Epithelial cell of prostate (primary cell): ENCODE measurements around the gene AP1G2.

ENCODE experiments used
- DNase-seq: peaks from one replicate; pipeline ENCODE4 v3.0.0-alpha.2; 2011; ENCODE audit warnings: low read depth, low spot score
- H3K27ac ChIP-seq: fragments of 450-650 bp; 2 replicates; pipeline ENCODE4 v1.5.1; 2017; ENCODE audit warnings: mild to moderate bottlenecking

The AP1G2 gene

GRCh38 chr14:23572524-23572828 lies 4.9 kb upstream of the AP1G2 start:
- no peak for DNase-seq
- no peak overlapping the region for H3K27ac ChIP-seq

- no peak overlapping the region for H3K27ac ChIP-seq
- DNase-seq = no peak
Measured at GRCh38 chr14:23571701-23572523, 4.3 kb upstream of the AP1G2 start.

DNA sequence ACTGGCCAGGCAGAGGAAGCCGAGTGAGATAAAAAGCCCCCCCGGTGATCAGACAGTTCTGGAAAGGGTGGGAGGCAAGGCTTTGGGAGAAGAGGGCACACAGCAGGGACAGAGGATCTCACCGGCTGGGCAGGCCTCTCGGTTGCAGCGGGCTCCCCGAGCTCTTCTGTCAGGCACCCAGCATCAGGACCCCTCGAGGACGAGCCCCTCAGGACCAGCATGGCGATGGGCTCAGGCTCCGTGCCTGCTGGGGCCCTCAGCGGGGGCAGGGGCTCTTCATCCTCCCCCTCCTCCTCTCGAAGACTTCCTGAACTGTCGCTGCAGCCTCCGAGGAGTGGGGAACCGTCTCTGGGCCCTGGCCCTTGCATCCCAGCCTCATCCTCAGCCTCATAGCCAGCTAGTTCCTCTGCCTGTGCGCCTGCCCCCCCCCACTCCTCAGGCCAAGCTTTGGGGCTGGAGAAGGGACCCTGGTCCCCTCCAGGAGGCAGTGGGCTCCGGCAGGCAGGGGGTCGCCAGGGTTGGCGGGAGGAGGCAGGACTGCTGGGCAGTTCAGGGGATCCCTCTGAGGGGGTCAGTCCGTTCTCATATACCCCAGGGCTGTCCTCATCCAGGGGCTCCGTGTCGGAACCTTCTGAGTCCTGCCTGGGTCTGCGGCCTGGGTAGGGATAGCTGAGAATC lies 3.4 kb upstream of the AP1G2 start:
- no peak overlapping the region for H3K27ac ChIP-seq
- no peak for DNase-seq

DNA sequence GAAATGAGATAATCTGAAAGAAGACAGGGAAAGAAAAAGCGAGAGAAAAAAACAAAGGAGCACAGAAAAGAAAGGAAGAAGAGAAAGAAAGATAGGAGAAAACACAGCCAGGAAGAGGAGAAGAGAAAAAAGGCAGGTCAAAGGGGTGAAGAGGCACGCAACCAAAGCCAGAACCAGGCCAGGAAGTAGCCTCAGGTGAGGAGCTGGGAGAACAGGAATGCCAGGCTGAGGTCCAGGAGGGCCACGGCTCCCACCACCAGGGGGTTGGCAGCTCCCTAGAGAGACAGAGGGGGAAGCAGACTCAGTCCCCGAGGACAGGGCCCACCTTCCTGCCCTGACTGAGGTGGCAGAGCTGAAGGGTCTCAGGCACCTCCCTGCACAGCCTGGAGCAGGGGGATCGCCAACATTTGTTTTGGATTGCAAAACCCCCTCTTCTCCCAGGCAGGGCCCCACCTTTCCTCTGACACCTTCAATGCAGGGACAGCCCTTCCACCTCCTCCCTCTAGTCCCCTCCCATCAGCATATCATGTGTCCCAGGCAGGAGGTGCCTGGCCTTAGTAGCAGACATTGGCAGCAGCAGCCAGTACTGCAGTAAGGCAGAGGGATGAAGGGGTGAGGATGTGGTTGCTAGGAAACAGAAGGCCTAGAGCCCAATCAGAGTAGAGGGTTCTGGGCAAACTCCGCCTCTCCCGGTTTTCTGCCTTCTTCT lies 2.0 kb upstream of the AP1G2 start:
- no peak overlapping the region for H3K27ac ChIP-seq
- peak; percentile 14 for DNase-seq

DNA sequence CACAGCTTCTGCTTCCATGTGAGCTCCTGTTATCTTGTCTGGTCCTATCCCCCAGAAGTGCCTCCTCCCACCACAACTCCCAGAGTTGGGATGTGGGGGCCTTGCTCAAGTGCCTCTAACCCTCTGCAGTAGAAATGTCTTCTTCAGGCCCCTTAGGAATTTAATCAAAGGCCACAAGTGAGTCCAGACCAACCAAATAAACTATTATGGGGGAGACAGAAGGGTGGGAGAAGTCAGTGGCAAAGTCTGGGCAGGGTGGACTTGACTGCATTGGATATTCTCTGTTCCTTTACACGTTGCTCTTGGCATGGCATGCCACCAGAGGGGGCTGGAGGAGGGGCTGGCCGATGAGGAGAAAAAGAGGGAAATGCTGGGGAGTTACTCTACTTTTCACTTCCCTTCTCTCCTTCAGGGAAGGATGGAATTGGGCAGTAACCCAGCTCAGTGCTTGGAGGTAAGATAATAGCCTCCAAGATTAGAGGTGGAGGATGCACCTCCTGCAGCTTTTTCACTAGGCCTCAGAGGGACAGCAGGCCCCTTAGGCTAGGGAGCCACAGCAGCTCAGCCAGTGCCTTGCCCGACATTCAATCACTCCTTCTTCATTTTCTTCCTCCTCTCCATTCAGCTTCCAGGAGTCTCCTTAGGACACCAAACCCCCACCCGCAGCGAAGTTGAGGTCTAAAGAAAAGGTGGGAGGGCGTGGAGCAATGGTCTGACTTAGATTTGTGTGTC lies 1.2 kb upstream of the AP1G2 start:
- no peak overlapping the region for H3K27ac ChIP-seq
- no peak for DNase-seq

- peak overlapping the region; percentile 69 for H3K27ac ChIP-seq
- no peak for DNase-seq
Measured at GRCh38 chr14:23568021-23568599, 519 bp upstream of the AP1G2 start.

- no peak for DNase-seq
- H3K27ac ChIP-seq = peak overlapping the region; percentile 69
Measured at GRCh38 chr14:23566778-23567185, 809 bp downstream of the AP1G2 start.

DNA sequence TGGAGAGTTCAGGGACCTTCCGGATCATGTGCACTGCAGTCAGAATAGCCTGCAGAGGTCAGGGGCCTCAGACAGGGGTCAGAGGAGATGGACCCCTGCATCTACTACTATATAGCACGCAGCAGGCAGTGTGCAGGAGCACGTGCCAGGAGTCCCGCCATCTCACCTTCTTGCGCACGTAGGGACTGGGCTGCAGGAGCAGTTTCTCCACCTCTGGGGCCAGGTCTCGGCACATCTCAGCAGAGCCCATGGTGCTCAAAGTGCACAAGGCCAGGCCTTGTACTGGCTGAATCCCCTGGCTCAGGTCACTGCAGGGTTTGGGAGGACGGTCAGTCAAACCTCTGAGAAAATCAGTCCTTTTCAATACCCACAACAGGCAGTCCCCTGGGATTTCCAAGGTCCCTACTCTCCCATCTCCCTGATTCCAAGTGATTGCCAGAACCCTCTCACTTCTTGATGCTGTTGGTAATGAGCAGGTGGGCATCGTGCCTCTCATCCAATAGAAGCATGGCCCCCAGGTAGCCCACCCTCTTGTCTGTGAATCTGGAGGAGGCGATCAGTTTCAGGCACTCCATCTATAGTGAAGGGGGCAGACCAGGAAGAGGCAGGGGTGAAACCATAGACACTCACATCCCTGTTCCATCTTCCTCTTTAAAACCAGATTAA lies 1.3 kb downstream of the AP1G2 start:
- H3K27ac ChIP-seq = no peak overlapping the region
- DNase-seq = no peak

DNA sequence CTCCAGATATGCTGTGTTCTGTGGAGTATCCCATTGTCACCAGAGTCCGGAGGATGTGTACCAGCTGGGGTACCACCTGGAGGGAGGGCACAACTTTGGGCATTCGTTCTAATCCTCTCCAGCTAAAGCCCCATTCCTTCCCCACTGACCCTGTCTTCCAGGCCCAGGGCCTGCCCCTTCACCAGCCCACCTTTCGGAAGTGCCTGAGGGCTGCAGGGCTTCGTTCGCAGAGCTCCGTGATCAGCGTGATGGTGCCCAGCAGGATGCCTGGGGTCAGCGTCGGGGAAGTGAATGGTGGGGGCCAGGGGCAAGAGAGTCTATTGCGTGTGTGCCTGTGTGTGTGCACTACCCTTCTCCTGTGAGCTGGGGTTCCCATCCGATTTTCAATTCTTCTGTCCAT lies 2.0 kb downstream of the AP1G2 start:
- DNase-seq = no peak
- H3K27ac ChIP-seq = no peak overlapping the region

DNA sequence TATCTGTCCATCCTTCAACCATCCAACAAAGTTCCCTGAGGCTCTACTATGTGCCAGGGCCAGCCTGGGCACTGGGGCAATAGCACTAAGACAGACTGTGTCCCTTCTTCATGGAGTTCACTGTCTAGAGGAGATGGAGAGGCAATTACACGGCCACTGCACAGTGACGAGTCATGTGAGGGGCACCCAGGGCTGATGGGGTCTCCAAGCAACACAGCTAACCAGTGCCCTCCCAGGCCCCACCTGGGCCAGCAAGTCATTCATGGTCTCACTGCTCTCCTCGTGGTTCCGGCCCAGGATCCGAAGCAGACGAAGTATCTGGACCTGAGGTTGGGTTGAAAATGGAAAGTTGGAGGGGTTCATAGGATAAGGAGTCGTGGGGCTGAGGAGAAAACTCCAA lies 2.7 kb downstream of the AP1G2 start:
- DNase-seq = no peak
- H3K27ac ChIP-seq = no peak overlapping the region

GRCh38 chr14:23564181-23564812 lies 3.3 kb downstream of the AP1G2 start:
- no peak overlapping the region for H3K27ac ChIP-seq
- no peak for DNase-seq

GRCh38 chr14:23563473-23564180 lies 4.0 kb downstream of the AP1G2 start:
- DNase-seq = no peak
- no peak overlapping the region for H3K27ac ChIP-seq

DNA sequence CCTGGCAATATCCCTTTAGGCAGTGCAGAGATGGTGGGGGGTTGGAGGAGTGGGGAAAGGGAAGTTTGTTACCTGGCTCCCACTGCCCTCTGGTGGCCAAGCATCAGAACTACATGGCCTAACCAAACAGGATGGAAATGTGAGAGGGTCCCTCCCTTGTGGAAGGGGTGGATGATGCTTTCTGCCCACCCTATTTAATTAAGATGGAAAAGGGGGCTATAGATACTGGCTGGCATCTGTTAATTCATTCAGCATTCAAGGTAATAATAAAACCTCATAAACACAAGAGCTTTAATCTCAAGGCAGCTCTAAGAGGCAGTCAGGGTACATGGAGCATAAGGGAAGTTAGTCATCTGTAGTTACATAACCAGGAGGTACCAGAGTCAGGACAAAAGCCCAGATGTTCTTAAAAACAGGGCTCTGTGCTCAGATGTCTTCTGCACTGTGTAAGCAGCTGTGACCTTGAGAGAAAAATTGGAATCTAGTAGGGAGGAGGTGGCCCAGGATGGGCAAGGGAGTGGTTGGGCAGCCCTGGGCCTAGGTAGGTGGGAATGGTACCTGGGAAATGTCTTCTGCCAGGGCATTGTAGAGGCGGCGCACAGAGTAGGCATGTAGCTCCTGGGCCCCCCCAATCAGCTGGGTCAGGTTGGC lies 4.6 kb downstream of the AP1G2 start:
- no peak for DNase-seq
- no peak overlapping the region for H3K27ac ChIP-seq

- no peak overlapping the region for H3K27ac ChIP-seq
- no peak for DNase-seq
Measured at GRCh38 chr14:23561873-23562821, 5.4 kb downstream of the AP1G2 start.

DNA sequence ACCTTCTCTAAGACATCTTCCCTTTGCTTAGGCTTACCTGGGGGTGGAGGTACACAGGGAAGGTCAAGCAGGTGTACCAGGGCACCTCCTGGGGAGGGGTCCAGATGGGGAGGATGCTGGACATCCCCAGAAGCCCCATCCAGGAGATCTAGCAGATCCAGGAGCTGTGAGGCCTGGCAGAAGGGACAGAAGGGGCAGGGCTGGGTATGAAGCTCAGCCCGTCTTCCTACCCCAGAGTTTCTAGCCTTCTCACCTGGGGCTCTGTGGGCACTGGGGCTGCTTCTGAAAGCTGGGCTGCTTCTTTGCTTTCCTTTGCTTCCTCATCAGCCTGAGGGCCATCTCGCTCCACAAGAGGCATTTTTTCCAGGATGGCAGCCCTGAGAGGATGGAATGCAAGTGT lies 6.3 kb downstream of the AP1G2 start:
- H3K27ac ChIP-seq = no peak overlapping the region
- DNase-seq = no peak

DNA sequence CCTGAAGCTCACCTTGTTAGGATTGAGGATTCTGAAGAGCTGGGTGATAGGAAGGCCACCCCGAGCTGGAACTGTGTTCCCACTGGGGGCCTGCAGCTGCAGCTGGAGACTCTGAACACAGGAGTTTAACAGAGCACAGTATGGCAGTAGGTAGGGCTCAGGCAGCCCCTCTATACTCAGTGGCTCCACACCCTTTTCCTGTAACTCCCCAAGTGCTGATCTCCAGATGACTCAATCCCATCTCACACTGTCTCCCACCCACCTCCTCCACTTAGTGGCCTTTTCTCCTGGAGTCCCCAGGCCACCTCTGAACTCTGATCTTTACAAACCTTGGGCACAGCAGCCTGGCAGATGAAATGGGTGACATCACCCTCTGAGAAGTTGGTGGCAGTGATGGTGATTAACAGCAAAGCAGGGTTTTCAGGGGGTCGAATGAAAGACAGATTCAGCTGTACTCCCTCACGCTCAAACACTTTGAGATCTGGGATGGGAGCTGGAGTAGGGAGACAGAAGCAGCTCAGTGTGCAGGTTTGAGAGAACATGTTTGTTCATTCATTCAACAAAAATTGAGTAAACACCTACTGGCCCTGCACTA lies 7.6 kb downstream of the AP1G2 start:
- DNase-seq = no peak
- H3K27ac ChIP-seq = no peak overlapping the region
